ENCODE measurements around the gene CCM2L.

Gene CCM2L

GRCh38 chr20:31984981-31985471 lies 25.2 kb upstream of the CCM2L start:
- ATAC-seq (ENCODE audit: low read depth) = no peak
- no peak for DNase-seq (ENCODE audit: low spot score in 2 of 2)
- peaks cover 8% of the 10 kb centered on the region for H3K27me3 Mint-ChIP-seq
- H3K27ac Mint-ChIP-seq = no peak overlapping the region
- no peaks in the 10 kb centered on the region for H3K9me3 Mint-ChIP-seq
- H3K36me3 Mint-ChIP-seq = no peaks in the 10 kb centered on the region
- no peak overlapping the region for H3K4me3 Mint-ChIP-seq
- no peaks in the 10 kb centered on the region for H3K4me1 Mint-ChIP-seq

- Mint-ChIP-seq H3K27ac (no peak overlapping the region), H3K4me1 (no peaks in the 10 kb centered on the region), H3K9me3 (no peaks in the 10 kb centered on the region), H3K36me3 (no peaks in the 10 kb centered on the region), H3K27me3 (peaks cover 11% of the 10 kb centered on the region), H3K4me3 (no peak overlapping the region)
- no peak for ATAC-seq (ENCODE audit: low read depth)
- DNase-seq (ENCODE audit: low spot score in 2 of 2) = no peak
These were observed 22.5 kb upstream of the CCM2L start for GRCh38 chr20:31987744-31988143.

DNA sequence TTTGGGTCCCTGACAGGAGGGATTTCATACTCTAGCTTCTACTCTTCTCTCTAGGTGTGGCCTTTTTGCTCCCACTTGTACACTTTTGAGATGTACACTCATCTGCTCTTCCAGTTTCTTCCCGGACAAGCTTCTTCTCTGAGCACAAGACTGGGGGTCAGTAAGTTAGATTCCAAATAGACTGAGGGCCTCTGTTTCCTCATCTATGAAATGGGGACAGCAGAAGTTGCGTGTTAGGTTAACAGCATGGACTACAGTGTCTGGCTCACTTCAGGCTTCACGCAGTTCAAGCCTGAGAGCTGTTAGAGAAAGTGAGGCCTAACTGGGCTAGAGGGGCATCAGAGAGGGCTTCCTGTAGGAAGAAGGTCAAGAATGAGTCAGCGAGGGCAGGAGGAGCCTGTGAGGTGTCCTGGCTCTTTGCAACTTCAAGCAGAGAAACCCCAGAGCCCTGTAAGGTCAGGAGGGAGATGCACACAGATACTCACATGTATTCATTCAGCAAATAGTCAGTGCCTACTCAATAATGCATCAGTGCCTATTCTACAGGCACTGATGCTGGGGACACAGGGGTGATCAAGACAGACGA lies 21.7 kb upstream of the CCM2L start:
- H3K27ac Mint-ChIP-seq = no peak overlapping the region

DNA sequence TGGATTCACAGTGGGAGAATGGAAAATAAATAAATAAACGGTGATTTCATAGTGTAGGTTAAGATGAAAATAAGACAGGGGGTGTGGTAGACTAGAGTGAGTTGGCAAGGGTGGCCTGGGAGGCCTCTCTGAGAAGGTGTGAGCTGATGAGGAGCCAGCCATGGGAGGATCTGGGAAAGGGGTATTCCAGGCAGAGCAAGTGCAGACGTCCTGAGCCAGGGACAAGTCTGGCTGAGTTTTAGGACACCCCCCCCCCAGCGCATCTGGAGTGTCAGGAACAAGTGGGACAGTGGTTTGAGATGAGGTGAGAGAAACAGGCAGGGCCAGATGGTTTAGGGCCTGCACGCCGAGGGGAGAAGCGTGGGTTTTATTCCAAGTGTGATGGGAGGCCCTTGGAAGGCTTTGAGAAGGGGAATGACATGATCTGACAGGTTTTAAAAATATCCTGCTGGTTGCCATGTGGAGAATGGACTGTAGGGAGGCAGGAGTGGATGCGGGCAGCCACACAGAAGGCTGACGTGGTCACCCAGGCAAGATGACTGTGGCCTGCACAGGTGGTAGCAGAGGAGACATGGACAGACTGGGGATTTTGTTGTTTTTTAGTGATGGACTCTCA lies 21.1 kb upstream of the CCM2L start:
- Mint-ChIP-seq H3K9me3 (no peaks in the 10 kb centered on the region), H3K4me1 (no peaks in the 10 kb centered on the region), H3K4me3 (no peak overlapping the region), H3K27ac (no peak overlapping the region), H3K27me3 (peaks cover 18% of the 10 kb centered on the region), H3K36me3 (no peaks in the 10 kb centered on the region)
- DNase-seq (ENCODE audit: low spot score in 2 of 2) = no peak
- no peak for ATAC-seq (ENCODE audit: low read depth)

More for the DNA sequence above, 21.7 kb upstream of the CCM2L start:
- Mint-ChIP-seq H3K27me3 (peaks cover 13% of the 10 kb centered on the region), H3K4me1 (no peaks in the 10 kb centered on the region), H3K36me3 (no peaks in the 10 kb centered on the region), H3K9me3 (no peaks in the 10 kb centered on the region), H3K4me3 (no peak overlapping the region)
- ATAC-seq (ENCODE audit: low read depth) (no peak), DNase-seq (ENCODE audit: low spot score in 2 of 2) (no peak)

DNA sequence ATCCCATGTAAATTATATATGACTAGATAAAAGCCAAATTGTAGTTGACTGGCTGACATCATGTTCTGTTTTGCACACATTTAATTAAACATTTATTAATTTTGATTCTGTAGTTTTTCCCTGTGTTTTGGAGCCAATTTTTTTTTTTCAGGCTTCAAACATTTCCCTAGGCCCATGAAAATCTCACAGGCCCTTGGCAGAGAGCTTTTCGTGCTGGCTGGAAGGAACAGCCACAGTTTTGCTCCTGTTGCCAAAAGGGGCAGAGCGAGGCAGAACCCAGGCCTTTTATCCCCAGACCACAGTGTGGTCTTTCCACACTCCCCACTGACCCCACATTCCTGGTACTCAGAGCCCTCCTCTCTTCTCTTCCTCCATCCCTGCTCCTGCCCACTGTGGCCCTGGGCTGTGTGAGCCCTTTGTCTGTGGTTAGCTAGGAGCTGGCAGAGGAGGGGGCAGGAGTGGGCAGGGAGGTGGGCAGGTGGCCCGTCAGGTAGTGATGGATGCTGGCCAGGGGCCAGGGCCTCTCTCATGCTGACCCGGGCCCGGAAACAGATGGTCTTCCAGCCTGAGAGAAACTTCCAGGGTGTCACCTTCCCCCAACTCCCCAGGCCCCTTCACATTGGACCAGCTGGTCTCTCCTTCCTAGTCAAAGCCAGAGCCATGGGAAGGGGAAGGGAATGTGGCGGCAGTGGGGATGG lies 19.4 kb upstream of the CCM2L start:
- Mint-ChIP-seq H3K9me3 (no peaks in the 10 kb centered on the region), H3K27me3 (peaks cover 23% of the 10 kb centered on the region), H3K36me3 (no peaks in the 10 kb centered on the region), H3K4me3 (no peak overlapping the region), H3K27ac (no peak overlapping the region), H3K4me1 (peaks cover 7% of the 10 kb centered on the region)
- ATAC-seq (ENCODE audit: low read depth) (no peak), DNase-seq (ENCODE audit: low spot score in 2 of 2) (no peak)

GRCh38 chr20:31991339-31991705 lies 18.9 kb upstream of the CCM2L start:
- no peak overlapping the region for H3K4me3 Mint-ChIP-seq
- peaks cover 28% of the 10 kb centered on the region for H3K27me3 Mint-ChIP-seq
- H3K27ac Mint-ChIP-seq = no peak overlapping the region
- no peaks in the 10 kb centered on the region for H3K36me3 Mint-ChIP-seq
- H3K4me1 Mint-ChIP-seq = peaks cover 11% of the 10 kb centered on the region
- no peak for DNase-seq (ENCODE audit: low spot score in 2 of 2)
- no peaks in the 10 kb centered on the region for H3K9me3 Mint-ChIP-seq
- no peak for ATAC-seq (ENCODE audit: low read depth)

- peaks cover 16% of the 10 kb centered on the region for H3K4me1 Mint-ChIP-seq
- H3K9me3 Mint-ChIP-seq = no peaks in the 10 kb centered on the region
- peaks cover 34% of the 10 kb centered on the region for H3K27me3 Mint-ChIP-seq
- no peak overlapping the region for H3K4me3 Mint-ChIP-seq
- H3K36me3 Mint-ChIP-seq = peaks cover 2% of the 10 kb centered on the region
- no peak for DNase-seq (ENCODE audit: low spot score in 2 of 2)
- no peak overlapping the region for H3K27ac Mint-ChIP-seq
- no peak for ATAC-seq (ENCODE audit: low read depth)
These were observed 18.2 kb upstream of the CCM2L start for GRCh38 chr20:31992086-31992485.

DNA sequence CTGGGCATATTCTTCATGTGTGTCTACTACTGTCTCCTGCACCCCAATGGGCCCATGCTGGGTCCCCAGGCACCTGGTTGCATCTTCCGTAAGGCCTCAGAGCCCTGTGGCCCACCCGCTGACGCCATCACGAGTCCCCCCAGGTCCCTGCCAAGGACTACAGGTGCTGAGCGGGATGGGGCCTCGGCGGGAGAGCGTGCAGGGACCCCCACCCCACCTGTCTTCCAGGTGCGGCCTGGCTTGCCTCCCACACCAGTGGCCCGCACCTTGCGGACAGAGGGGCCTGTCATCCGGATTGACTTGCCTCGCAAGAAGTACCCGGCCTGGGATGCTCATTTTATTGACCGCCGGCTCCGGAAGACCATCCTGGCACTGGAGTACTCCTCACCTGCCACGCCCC lies 13.2 kb upstream of the CCM2L start:
- H3K27me3 Mint-ChIP-seq = peaks cover 33% of the 10 kb centered on the region
- no peak overlapping the region for H3K27ac Mint-ChIP-seq
- no peak overlapping the region for H3K4me3 Mint-ChIP-seq
- no peaks in the 10 kb centered on the region for H3K9me3 Mint-ChIP-seq
- peaks cover 16% of the 10 kb centered on the region for H3K4me1 Mint-ChIP-seq
- DNase-seq (ENCODE audit: low spot score in 2 of 2) = no peak
- H3K36me3 Mint-ChIP-seq = peaks cover 2% of the 10 kb centered on the region
- no peak for ATAC-seq (ENCODE audit: low read depth)

DNA sequence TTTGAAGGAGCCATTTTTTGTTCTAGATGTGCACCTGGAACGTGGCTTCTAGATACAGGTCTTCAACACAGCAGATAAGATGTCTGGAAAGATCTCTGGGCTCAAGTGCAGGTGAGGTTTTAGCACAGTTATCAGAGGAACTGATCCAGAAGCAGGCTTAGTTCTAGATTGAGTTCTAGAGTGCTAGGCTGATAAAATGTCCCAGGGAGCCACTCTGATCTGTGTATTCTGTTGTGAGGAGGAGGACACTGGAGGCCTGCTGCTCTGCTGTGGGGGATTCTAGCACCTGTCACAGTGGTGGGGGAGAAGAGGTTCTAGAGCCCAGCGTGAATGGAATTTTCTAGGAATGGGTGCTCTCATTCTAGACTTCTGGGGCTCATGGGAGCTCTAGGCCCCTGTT lies 12.0 kb upstream of the CCM2L start:
- no peak overlapping the region for H3K27ac Mint-ChIP-seq
- peaks cover 2% of the 10 kb centered on the region for H3K36me3 Mint-ChIP-seq
- DNase-seq (ENCODE audit: low spot score in 2 of 2) (no peak), ATAC-seq (ENCODE audit: low read depth) (no peak)
- H3K4me1 Mint-ChIP-seq = peaks cover 16% of the 10 kb centered on the region
- H3K27me3 Mint-ChIP-seq = peaks cover 27% of the 10 kb centered on the region
- no peak overlapping the region for H3K4me3 Mint-ChIP-seq
- H3K9me3 Mint-ChIP-seq = no peaks in the 10 kb centered on the region

- H3K9me3 Mint-ChIP-seq = no peaks in the 10 kb centered on the region
- ATAC-seq (ENCODE audit: low read depth) = no peak
- H3K4me3 Mint-ChIP-seq = no peak overlapping the region
These were observed 6.9 kb upstream of the CCM2L start for GRCh38 chr20:32003325-32003724.

GRCh38 chr20:32004963-32005362 lies 5.3 kb upstream of the CCM2L start:
- H3K36me3 Mint-ChIP-seq = no peaks in the 10 kb centered on the region
- DNase-seq (ENCODE audit: low spot score in 2 of 2) (no peak), ATAC-seq (ENCODE audit: low read depth) (no peak)
- H3K27me3 Mint-ChIP-seq = peaks cover 5% of the 10 kb centered on the region
- H3K4me3 Mint-ChIP-seq = no peak overlapping the region
- H3K4me1 Mint-ChIP-seq = no peaks in the 10 kb centered on the region
- H3K27ac Mint-ChIP-seq = no peak overlapping the region
- no peaks in the 10 kb centered on the region for H3K9me3 Mint-ChIP-seq

More at GRCh38 chr20:32003325-32003724, 6.9 kb upstream of the CCM2L start:
- Mint-ChIP-seq H3K27me3 (peaks cover 4% of the 10 kb centered on the region), H3K27ac (no peak overlapping the region), H3K4me1 (no peaks in the 10 kb centered on the region), H3K36me3 (no peaks in the 10 kb centered on the region)
- DNase-seq (ENCODE audit: low spot score in 2 of 2) = no peak

DNA sequence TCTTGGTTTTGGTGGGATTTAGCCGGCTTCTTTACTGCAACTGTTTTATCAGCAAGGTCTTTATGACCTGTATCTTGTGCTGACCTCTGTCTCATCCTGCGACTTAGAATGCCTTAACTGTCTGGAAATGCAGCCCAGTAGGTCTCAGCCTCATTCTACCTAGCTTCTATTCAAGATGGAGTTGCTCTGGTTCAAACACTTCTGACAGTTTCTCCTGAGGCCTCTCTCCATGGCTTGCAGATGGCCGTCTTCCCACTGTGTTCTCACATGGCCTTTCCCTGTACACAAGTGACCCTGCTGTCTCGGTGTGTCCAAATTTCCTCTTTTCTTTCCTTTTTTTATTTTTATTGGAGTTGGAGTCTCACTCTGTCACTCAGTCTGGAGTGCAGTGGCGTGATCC lies 4.2 kb upstream of the CCM2L start:
- no peak overlapping the region for H3K27ac Mint-ChIP-seq
- peaks cover 7% of the 10 kb centered on the region for H3K27me3 Mint-ChIP-seq
- no peak for DNase-seq (ENCODE audit: low spot score in 2 of 2)
- no peaks in the 10 kb centered on the region for H3K36me3 Mint-ChIP-seq
- no peaks in the 10 kb centered on the region for H3K4me1 Mint-ChIP-seq
- no peak for ATAC-seq (ENCODE audit: low read depth)
- H3K9me3 Mint-ChIP-seq = no peaks in the 10 kb centered on the region
- H3K4me3 Mint-ChIP-seq = no peak overlapping the region

- ATAC-seq (ENCODE audit: low read depth) (no peak), DNase-seq (ENCODE audit: low spot score in 2 of 2) (no peak)
- Mint-ChIP-seq H3K27me3 (peaks cover 10% of the 10 kb centered on the region), H3K4me1 (no peaks in the 10 kb centered on the region), H3K27ac (no peak overlapping the region), H3K36me3 (no peaks in the 10 kb centered on the region), H3K9me3 (no peaks in the 10 kb centered on the region), H3K4me3 (no peak overlapping the region)
These were observed 3.1 kb upstream of the CCM2L start for GRCh38 chr20:32006841-32007786.
